Left cardiac atrium (tissue), 4 donors: Measurements from ENCODE around the gene AUTS2. TPM values are rescaled to one million over a fixed set of nuclear protein-coding genes. Genes with fewer than 3 reads are reported as not detected.

Source experiments
- ATAC-seq, 2 donors: fragments of 200-7000 bp; cut with Tn5 transposase; one replicate each; pipeline ENCODE4 v1.9.1; 2020; ENCODE audit warnings: mild to moderate bottlenecking in 2 of 2, moderate library complexity in 2 of 2
- DNase-seq: peaks from one replicate; pipeline ENCODE4 v3.0.0-alpha.2; 2020
- intact Hi-C, 2 donors: fragments of 100-400 bp; cut with DNase I; formaldehyde crosslinking; loops; one replicate each; pipeline versions ENCODE4 v1.14.1 to v1.15.1; 2022 to 2023
- total RNA-seq, 2 donors: library from RNA; stranded (reverse); fragmentation: NEBNext Ultra II Directional; extraction: Animal tissue kit (Norgen Biotek cat#: 25700); gene quantifications; one replicate each; pipeline ENCODE4 v1.2.1, GENCODE V29; 2021
- donor health status: DM: no; HTN: yes; CAD: no.
- donor health status: DM: no; HTN: yes; CAD: no; lungs with severe emphysema.
- donor health status: DM: yes; HTN: yes; CAD: no.
- donor health status: Dilated cardiomyopathy.

Gene AUTS2
- total RNA-seq, 2 donors from 2014 or later: 10.5 to 15.2 TPM

- DNase-seq (no peak), ATAC-seq (no peak)
- intact Hi-C loops: no loop called here
Observed at GRCh38 chr7:69739190-69739589, 140.9 kb downstream of the AUTS2 start.

GRCh38 chr7:69739931-69740431 lies 141.7 kb downstream of the AUTS2 start:
- ATAC-seq (peak; percentile 95 to 96), DNase-seq (peak; percentile 78)
- intact Hi-C loops: no loop called here

GRCh38 chr7:69742237-69742636 lies 144.0 kb downstream of the AUTS2 start:
- no peak for DNase-seq
- intact Hi-C loops: no loop called here
- ATAC-seq: no peak

- intact Hi-C loops: no loop called here
- no peak for ATAC-seq
- no peak for DNase-seq
Observed at GRCh38 chr7:69743436-69743835, 145.2 kb downstream of the AUTS2 start.

- ATAC-seq: no peak
- no peak for DNase-seq
- intact Hi-C loops: no loop called here
Observed at GRCh38 chr7:69744026-69744425, 145.8 kb downstream of the AUTS2 start.

- ATAC-seq (no peak), DNase-seq (no peak)
- intact Hi-C loops: no loop called here
Observed at GRCh38 chr7:69746383-69746782, 148.1 kb downstream of the AUTS2 start.

- intact Hi-C loops: no loop called here
- ATAC-seq (no peak), DNase-seq (no peak)
Observed at GRCh38 chr7:69747144-69747543, 148.9 kb downstream of the AUTS2 start.

GRCh38 chr7:69748530-69748929 lies 150.3 kb downstream of the AUTS2 start:
- intact Hi-C loops: no loop called here
- no peak for ATAC-seq
- DNase-seq: no peak

GRCh38 chr7:69749372-69749979 lies 151.2 kb downstream of the AUTS2 start:
- intact Hi-C loops: no loop called here
- no peak for ATAC-seq
- no peak for DNase-seq

GRCh38 chr7:69749994-69750393 lies 151.7 kb downstream of the AUTS2 start:
- no peak for ATAC-seq
- intact Hi-C loops: no loop called here
- no peak for DNase-seq

GRCh38 chr7:69751026-69751425 lies 152.8 kb downstream of the AUTS2 start:
- no peak for DNase-seq
- no peak for ATAC-seq
- intact Hi-C loops: no loop called here

- no peak for DNase-seq
- intact Hi-C loops: no loop called here
- no peak for ATAC-seq
Observed at GRCh38 chr7:69753981-69754380, 155.7 kb downstream of the AUTS2 start.

- DNase-seq (no peak), ATAC-seq (no peak)
- intact Hi-C loops: no loop called here
Observed at GRCh38 chr7:69754476-69754875, 156.2 kb downstream of the AUTS2 start.

- no peak for DNase-seq
- intact Hi-C loops: no loop called here
- ATAC-seq: no peak
Observed at GRCh38 chr7:69756235-69756634, 158.0 kb downstream of the AUTS2 start.

- intact Hi-C loops: no loop called here
- DNase-seq (no peak), ATAC-seq (no peak)
Observed at GRCh38 chr7:69757528-69757927, 159.3 kb downstream of the AUTS2 start.

GRCh38 chr7:69757981-69758430 lies 159.7 kb downstream of the AUTS2 start:
- DNase-seq (no peak), ATAC-seq (peak in 1 of 2 donors; percentile 29)
- intact Hi-C loops: no loop called here

- no peak for DNase-seq
- ATAC-seq: no peak
- intact Hi-C loops: no loop called here
Observed at GRCh38 chr7:69759373-69759772, 161.1 kb downstream of the AUTS2 start.

GRCh38 chr7:69761290-69761922 lies 163.1 kb downstream of the AUTS2 start:
- intact Hi-C loops: no loop called here
- ATAC-seq (no peak), DNase-seq (no peak)

GRCh38 chr7:69762821-69763352 lies 164.6 kb downstream of the AUTS2 start:
- ATAC-seq: no peak
- intact Hi-C loops: no loop called here

GRCh38 chr7:69763513-69763912 lies 165.2 kb downstream of the AUTS2 start:
- ATAC-seq (no peak), DNase-seq (no peak)
- intact Hi-C loops: no loop called here

More at GRCh38 chr7:69762821-69763352, 164.6 kb downstream of the AUTS2 start:
- DNase-seq: no peak

- intact Hi-C loops: no loop called here
Observed at GRCh38 chr7:69764147-69764546, 165.9 kb downstream of the AUTS2 start.

More at GRCh38 chr7:69764147-69764546, 165.9 kb downstream of the AUTS2 start:
- DNase-seq (no peak), ATAC-seq (no peak)
